BJ (cell line): ENCODE data around the gene PODN. TPM values are rescaled to one million over a fixed set of nuclear protein-coding genes. Genes with fewer than 3 reads are reported as not detected.

ENCODE experiments used
- CTCF ChIA-PET: fragments of 350-600 bp; formaldehyde crosslinking; extraction: SDS; loops from one replicate; lab custom pipeline; 2021; ENCODE audit warnings: antibody characterized with exemption, inconsistent platforms; lab: Yijun Ruan, JAX
- POLR2A ChIA-PET: fragments of 300-600 bp; sonication (Branson Sonifier 250); formaldehyde crosslinking; extraction: SDS; loops from one replicate; lab custom pipeline; 2021; ENCODE audit warnings: antibody characterized with exemption; lab: Charles Lee
- DNase-seq: peaks from one replicate; pipeline ENCODE4 v3.0.0-alpha.2; 2011; ENCODE audit warnings: low read depth
- H3K27me3 ChIP-seq: 2 replicates; pipeline ENCODE4 v1.6.0; 2011; ENCODE audit warnings: low read length; ENCODE audit not compliant: control insufficient read depth, insufficient read depth
- H3K36me3 ChIP-seq: 2 replicates; pipeline ENCODE4 v1.5.1; 2011; ENCODE audit warnings: low read length; ENCODE audit not compliant: control insufficient read depth, insufficient read depth
- H3K4me3 ChIP-seq: 2 replicates; pipeline ENCODE4 v1.5.1; 2011; ENCODE audit warnings: low read depth, mild to moderate bottlenecking, control low read depth, low read length
- CTCF ChIP-seq: IDR thresholded peaks from 2 replicates; pipeline ENCODE4 v1.5.1; 2011; ENCODE audit warnings: low read depth, mild to moderate bottlenecking, control low read depth, inconsistent platforms, low read length, moderate library complexity; ENCODE audit not compliant: insufficient read depth
- polyA plus RNA-seq: library from polyadenylated mRNA; depleted of rRNA; stranded (reverse); fragments of >200 nt; gene quantifications from 2 replicates; pipeline ENCODE4 v1.2.3, GENCODE V29; 2011

Gene PODN
- polyA plus RNA-seq, 1 experiment = 107 TPM

GRCh38 chr1:53091841-53092645 lies 30.0 kb downstream of the PODN start:
- DNase-seq = no peak
- POLR2A ChIA-PET = interaction anchor here (0.5 kb wide), 1 partner anchor 1088 kb away, joined by 9 read pairs; no protein-coding TSS in a partner anchor
- Histone ChIP-seq H3K36me3 (peaks cover 7% of the 10 kb centered on the region), H3K27me3 (no peaks in the 10 kb centered on the region), H3K4me3 (no peak overlapping the region)
- CTCF ChIA-PET = interaction anchor here (0.6 to 1.6 kb wide), 8 partner anchors 9 to 125 kb away, joined by 3 to 4 read pairs (median 3); no protein-coding TSS in a partner anchor
- no peak for TF ChIP-seq CTCF

GRCh38 chr1:53092659-53093450 lies 30.8 kb downstream of the PODN start:
- CTCF ChIA-PET = interaction anchor here (0.6 to 1.6 kb wide), 6 partner anchors 9 to 126 kb away, joined by 3 to 4 read pairs (median 3); no protein-coding TSS in a partner anchor
- no peak for DNase-seq
- Histone ChIP-seq H3K4me3 (no peak overlapping the region), H3K27me3 (no peaks in the 10 kb centered on the region), H3K36me3 (peaks cover 2% of the 10 kb centered on the region)
- POLR2A ChIA-PET = interaction anchor here (0.5 to 0.9 kb wide), 2 partner anchors 25 to 1087 kb away, joined by 7 to 9 read pairs; no protein-coding TSS in a partner anchor
- TF ChIP-seq CTCF = no peak

- POLR2A ChIA-PET = interaction anchor here (0.9 kb wide), 1 partner anchor 26 kb away, joined by 7 read pairs; no protein-coding TSS in a partner anchor
- no peak for TF ChIP-seq CTCF
- no peak for DNase-seq
- CTCF ChIA-PET = interaction anchor here (1.2 to 1.6 kb wide), 2 partner anchors 9 to 79 kb away, joined by 3 read pairs; no protein-coding TSS in a partner anchor
- Histone ChIP-seq H3K4me3 (no peak overlapping the region), H3K36me3 (peaks cover 2% of the 10 kb centered on the region), H3K27me3 (no peaks in the 10 kb centered on the region)
Observed at GRCh38 chr1:53093451-53093754, 31.4 kb downstream of the PODN start.

- Histone ChIP-seq H3K27me3 (no peaks in the 10 kb centered on the region), H3K4me3 (no peak overlapping the region), H3K36me3 (peaks cover under 1% of the 10 kb centered on the region; the same call in 1 of the 2 replicates)
- no peak for TF ChIP-seq CTCF
- no peak for DNase-seq
- POLR2A ChIA-PET = interaction anchor here (0.9 kb wide), 1 partner anchor 26 kb away, joined by 7 read pairs; no protein-coding TSS in a partner anchor
- CTCF ChIA-PET = interaction anchor here (1.6 kb wide), 1 partner anchor 78 kb away, joined by 3 read pairs; no protein-coding TSS in a partner anchor
Observed at GRCh38 chr1:53093778-53094532, 31.9 kb downstream of the PODN start.
